GM10248 (cell line): ENCODE results near the gene RSAD1.

Experiments used
- CTCF ChIA-PET: fragments of 300-600 bp; sonication (Branson Sonifier 250); formaldehyde crosslinking; extraction: SDS; loops from one replicate; lab custom pipeline; 2021; ENCODE audit warnings: antibody characterized with exemption; lab: Yijun Ruan, JAX
- POLR2A ChIA-PET: fragments of 350-650 bp; sonication (Branson Sonifier 250); formaldehyde crosslinking; extraction: SDS; loops from one replicate; lab custom pipeline; 2020; ENCODE audit warnings: antibody characterized with exemption; lab: Yijun Ruan, JAX
- DNase-seq: peaks from one replicate; pipeline ENCODE4 v3.0.0; 2012; ENCODE audit errors: extremely low spot score
- TF ChIP-seq, protein P1 (sequence below): IDR thresholded peaks from 2 replicates; pipeline ENCODE4 v1.5.1; 2012; ENCODE audit warnings: mild to moderate bottlenecking, low read depth; ENCODE audit errors: extremely low read depth, missing control alignments, control extremely low read depth

RSAD1 gene

DNA sequence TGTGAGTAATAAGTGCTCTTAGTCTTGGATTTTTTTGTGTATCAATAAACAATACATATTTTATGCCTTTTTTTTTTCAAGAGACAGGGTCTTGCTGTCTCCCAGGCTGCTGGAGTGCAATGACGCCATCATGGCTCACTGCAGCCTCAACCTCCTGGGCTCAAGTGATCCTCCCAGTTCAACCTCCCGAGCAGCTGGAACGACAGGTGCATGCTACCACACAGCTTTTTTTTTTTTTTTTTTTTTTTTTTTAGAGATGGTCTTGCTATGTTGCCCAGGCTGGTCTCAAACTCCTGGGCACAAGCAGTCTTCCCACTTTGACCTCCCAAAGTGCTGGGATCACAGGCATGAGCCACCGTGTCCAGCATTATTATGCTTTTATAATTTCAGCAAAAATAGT, 39.7 kb upstream of the RSAD1 start:
- POLR2A ChIA-PET, result no interaction called here
- DNase-seq, result no peak
- TF ChIP-seq, protein P1, sequence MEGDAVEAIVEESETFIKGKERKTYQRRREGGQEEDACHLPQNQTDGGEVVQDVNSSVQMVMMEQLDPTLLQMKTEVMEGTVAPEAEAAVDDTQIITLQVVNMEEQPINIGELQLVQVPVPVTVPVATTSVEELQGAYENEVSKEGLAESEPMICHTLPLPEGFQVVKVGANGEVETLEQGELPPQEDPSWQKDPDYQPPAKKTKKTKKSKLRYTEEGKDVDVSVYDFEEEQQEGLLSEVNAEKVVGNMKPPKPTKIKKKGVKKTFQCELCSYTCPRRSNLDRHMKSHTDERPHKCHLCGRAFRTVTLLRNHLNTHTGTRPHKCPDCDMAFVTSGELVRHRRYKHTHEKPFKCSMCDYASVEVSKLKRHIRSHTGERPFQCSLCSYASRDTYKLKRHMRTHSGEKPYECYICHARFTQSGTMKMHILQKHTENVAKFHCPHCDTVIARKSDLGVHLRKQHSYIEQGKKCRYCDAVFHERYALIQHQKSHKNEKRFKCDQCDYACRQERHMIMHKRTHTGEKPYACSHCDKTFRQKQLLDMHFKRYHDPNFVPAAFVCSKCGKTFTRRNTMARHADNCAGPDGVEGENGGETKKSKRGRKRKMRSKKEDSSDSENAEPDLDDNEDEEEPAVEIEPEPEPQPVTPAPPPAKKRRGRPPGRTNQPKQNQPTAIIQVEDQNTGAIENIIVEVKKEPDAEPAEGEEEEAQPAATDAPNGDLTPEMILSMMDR, result no peak
- CTCF ChIA-PET, result interaction anchor here (1.5 kb wide), 1 partner anchor 11 kb away, joined by 3 read pairs; no protein-coding TSS in a partner anchor

DNA sequence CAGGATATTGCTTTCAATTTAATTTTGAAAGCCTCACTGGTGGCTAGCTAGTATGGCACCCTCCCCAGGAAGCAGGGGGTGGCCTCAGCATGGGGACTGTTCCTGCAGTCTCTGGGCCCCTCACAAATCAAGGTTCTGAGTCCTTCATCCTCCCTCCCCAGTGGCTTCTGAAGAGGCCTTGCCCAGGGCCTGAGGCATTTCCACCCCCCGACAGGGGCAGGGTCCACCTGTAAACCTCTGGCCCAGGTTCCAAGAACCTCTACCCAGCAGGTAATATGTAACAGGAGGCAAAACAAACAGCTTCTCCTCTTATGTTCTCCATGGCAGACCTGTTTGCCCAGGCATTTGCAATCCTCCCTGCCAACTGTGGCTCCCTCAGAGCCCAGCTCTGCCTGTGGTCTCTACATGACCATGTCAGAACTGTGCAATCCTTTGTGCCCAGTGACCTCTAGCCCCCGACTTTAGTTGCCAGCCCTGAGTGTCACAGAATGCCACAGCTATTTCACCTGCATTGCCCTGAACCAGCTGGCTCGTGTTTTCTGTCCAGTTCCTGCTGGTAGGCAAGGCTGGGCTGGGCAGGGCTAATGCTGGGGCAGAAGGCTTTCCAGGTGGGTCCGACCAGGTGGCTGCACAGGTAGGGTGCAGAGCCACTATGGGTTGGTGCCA, 38.4 kb upstream of the RSAD1 start:
- DNase-seq, result no peak
- TF ChIP-seq, protein P1, result no peak
- POLR2A ChIA-PET, result no interaction called here
- CTCF ChIA-PET, result interaction anchor here (1.0 kb wide), 2 partner anchors 43 to 184 kb away, joined by 3 read pairs; partner anchors contain the start of gene LRRC59

DNA sequence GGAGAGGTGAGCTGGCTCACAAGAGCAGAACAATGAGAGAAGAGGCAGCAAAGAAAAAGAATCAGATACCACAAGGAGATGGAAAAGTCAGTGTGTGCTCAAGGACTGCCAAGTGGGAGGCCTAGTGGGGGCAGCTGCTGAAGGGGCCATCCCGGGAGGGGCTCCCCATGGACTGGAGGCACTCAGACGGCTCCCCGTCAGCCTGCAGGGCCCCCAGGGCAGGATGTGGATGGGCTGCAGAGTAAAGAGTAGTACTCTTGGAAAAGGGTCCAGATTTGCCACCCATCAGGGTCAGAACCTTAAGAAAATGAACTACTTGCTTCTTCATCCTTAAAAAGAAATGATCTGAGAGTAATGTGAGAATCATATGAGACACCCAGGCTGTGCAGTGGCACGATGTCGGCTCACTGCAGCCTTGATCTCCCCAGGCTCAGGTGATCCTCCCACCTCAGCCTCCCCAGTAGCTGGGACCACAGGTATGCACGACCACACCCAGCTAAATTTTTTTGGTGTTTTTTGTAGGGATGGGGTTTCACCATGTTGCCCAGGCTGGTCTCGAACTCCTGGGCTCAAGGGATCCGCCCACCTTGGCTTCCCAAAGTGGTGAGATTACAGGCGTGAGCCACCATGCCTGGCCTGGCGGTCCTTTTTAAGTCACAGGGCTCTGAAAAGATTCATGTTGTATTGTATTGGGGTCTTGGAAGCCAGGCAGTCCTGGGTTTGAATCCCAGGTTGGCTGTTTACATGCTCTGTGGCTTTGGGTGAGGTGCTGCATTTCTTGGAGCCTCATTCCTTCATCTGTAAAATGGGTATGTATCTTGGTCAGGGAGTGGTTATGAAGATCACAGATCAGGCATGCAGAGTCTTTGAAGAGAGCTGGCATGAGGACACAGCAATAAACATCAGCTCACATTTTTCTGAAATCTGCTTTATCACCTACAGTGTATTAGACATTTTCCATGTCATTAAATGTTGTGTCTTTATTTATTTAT, 37.5 kb upstream of the RSAD1 start:
- TF ChIP-seq, protein P1, result no peak
- ChIA-PET POLR2A (no interaction called here), CTCF (interaction anchor here (1.0 to 1.1 kb wide), 3 partner anchors 14 to 184 kb away, joined by 3 read pairs; partner anchors contain the start of gene LRRC59)
- DNase-seq, result no peak

DNA sequence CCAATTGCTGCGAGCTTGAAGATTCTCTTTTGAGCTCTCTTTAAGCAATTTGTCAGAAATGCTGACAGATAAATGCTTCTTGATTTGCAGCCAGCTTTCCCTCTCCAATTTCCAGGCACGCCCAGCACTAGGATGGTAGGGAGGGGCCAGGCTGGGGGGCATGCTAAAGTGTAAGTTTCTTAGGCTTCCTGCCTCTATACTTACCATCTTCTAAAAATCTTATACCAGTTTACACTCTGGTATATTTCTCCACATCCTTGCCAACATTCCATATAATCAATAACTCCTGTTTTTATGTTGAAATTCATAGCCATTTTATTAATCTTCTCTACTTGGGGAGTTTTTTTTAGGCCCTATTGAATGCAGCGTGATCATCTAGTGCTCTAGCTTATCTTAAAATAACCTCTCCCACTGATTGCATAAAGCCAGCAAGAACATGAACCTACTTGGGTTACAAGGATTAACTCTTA, 35.1 kb upstream of the RSAD1 start:
- TF ChIP-seq, protein P1, result no peak
- ChIA-PET POLR2A (no interaction called here), CTCF (interaction anchor here (1.1 to 2.6 kb wide), 4 partner anchors 10 to 81 kb away, joined by 4 to 8 read pairs (median 6); partner anchors contain the start of gene LRRC59)
- DNase-seq, result no peak

DNA sequence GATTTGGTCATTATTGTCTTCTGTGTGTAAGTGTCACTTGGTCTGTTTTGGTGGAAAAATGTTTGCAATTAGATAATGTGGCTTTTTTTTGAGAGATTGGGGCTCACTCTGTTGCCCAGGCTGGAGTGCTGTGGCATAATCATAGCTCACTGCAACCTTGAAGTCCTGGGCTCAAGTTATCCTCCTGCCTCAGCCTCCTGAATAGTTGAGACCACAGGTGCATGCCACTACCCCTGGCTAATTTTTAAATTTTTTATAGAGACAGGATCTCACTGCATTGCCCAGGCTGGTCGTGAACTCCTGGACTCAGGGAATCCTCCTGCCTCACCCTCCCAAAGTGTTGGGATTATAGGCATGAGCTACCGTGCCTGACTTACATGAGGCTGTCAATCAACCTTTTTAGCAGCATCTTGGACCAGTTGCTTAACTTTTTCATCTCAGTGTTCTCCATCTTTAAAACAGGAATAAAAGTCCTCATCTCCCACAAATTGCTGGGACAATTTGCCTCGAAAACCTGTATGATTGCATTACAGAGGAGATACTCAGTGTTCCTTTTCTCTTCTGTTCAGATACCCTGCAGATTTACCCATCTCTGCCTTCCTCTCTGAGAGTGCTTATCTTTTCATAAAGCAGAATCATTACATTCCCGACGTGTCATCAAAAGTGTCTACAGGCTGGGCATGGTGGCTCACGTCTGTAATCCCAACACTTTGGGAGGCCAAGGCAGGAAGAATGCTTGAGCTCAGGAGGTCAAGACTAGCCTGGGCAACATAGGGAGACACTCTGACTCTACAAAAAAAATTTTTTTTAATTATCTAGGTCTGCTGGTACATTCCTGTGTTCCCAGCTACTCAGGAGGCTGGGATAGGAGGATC, 33.6 kb upstream of the RSAD1 start:
- DNase-seq, result no peak
- ChIA-PET POLR2A (no interaction called here), CTCF (interaction anchor here (2.0 to 2.2 kb wide), 2 partner anchors 11 to 48 kb away, joined by 6 to 8 read pairs; partner anchors contain the start of gene LRRC59)

More for the DNA sequence above, 33.6 kb upstream of the RSAD1 start:
- TF ChIP-seq, protein P1, result no peak
